Caco-2 (cell line): Measurements from ENCODE around the gene MAD1L1. TPM values are rescaled to one million over a fixed set of nuclear protein-coding genes. Genes with fewer than 3 reads are reported as not detected.

Experiments
- BruUV-seq: library from RNA; stranded (reverse); fragments of 400-500 nt; replicated peaks from 2 replicates; lab custom pipeline; 2021; lab: Mats Ljungman, UMichigan
- CTCF ChIA-PET: fragments of 300-600 bp; sonication (Branson Sonifier 250); formaldehyde crosslinking; loops from one replicate; lab custom pipeline; 2022; ENCODE audit warnings: antibody characterized with exemption; lab: Charles Lee
- POLR2A ChIA-PET: fragments of 300-600 bp; sonication (Branson Sonifier 250); formaldehyde crosslinking; loops from one replicate; lab custom pipeline; 2022; ENCODE audit warnings: antibody characterized with exemption; lab: Charles Lee
- DNase-seq, 2 experiments: peaks; one replicate each; pipeline versions ENCODE4 v3.0.0 to v3.0.0-alpha.2; 2020 to 2022
- H3K27me3 ChIP-seq: replicated peaks from 2 replicates; pipeline ENCODE4 v1.6.0; 2011; ENCODE audit warnings: low read length; ENCODE audit not compliant: control insufficient read depth, insufficient read depth
- H3K36me3 ChIP-seq: 2 replicates; pipeline ENCODE4 v1.5.1; 2011; ENCODE audit warnings: low read length; ENCODE audit not compliant: control insufficient read depth, insufficient read depth
- H3K4me1 ChIP-seq: fragments of 250-450 bp; sonication (Bioruptor Pico); 2 replicates; pipeline ENCODE4 v1.5.1; 2020; ENCODE audit warnings: mild to moderate bottlenecking
- H3K4me3 ChIP-seq: 2 replicates; pipeline ENCODE4 v1.5.1; 2011; ENCODE audit warnings: low read depth, mild to moderate bottlenecking, control low read depth, low read length
- H3K9me3 ChIP-seq: fragments of 250-450 bp; sonication (Bioruptor Pico); 2 replicates; pipeline ENCODE4 v1.5.1; 2020; ENCODE audit warnings: mild to moderate bottlenecking, moderate library complexity
- H3K27ac Mint-ChIP-seq: one replicate; pipeline ENCODE4 v1.8.0; 2022; ENCODE audit warnings: mixed read lengths; ENCODE audit not compliant: unreplicated experiment
- H3K27me3 Mint-ChIP-seq: one replicate; pipeline ENCODE4 v1.8.0; 2022; ENCODE audit warnings: mixed read lengths; ENCODE audit not compliant: insufficient read depth, unreplicated experiment
- H3K36me3 Mint-ChIP-seq: one replicate; pipeline ENCODE4 v1.8.0; 2022; ENCODE audit warnings: mild to moderate bottlenecking, mixed read lengths; ENCODE audit not compliant: insufficient read depth, unreplicated experiment
- H3K4me1 Mint-ChIP-seq: one replicate; pipeline ENCODE4 v1.8.0; 2022; ENCODE audit warnings: low read depth, mixed read lengths; ENCODE audit not compliant: unreplicated experiment
- H3K4me3 Mint-ChIP-seq: one replicate; pipeline ENCODE4 v1.8.0; 2022; ENCODE audit warnings: mild to moderate bottlenecking, moderate library complexity, mixed read lengths; ENCODE audit not compliant: unreplicated experiment
- H3K9me3 Mint-ChIP-seq: one replicate; pipeline ENCODE4 v1.8.0; 2022; ENCODE audit warnings: mixed read lengths; ENCODE audit not compliant: unreplicated experiment
- CTCF ChIP-seq, 2 experiments: fragments of 200-600 bp in 1 of 2; IDR thresholded peaks; 1 replicate in 1 of 2; 2 replicates in 1 of 2; pipeline versions ENCODE4 v1.5.1 to v1.8.0; 2011 to 2022; ENCODE audit warnings: antibody characterized with exemption in 1 of 2, control low read depth in 1 of 2, inconsistent platforms in 1 of 2, low read depth in 1 of 2, low read length in 1 of 2, mild to moderate bottlenecking in 1 of 2, moderate library complexity in 1 of 2; ENCODE audit not compliant: insufficient read depth in 1 of 2, severe bottlenecking in 1 of 2, unreplicated experiment in 1 of 2
- intact Hi-C: fragments of 100-400 bp; cut with micrococcal nuclease; formaldehyde crosslinking; loops from one replicate; pipeline ENCODE4 v1.10.0; 2022; ENCODE audit not compliant: unreplicated experiment
- total RNA-seq: library from RNA; stranded (reverse); gene quantifications from 2 replicates; pipeline ENCODE4 v1.2.3, GENCODE V29; 2022

MAD1L1 gene
- total RNA-seq, 1 experiment from 2014 or later: 58.6 TPM

GRCh38 chr7:2125931-2126330, 106.8 kb downstream of the MAD1L1 start:
- Histone ChIP-seq H3K36me3 (no peaks in the 10 kb centered on the region; the same call in 1 of the 2 replicates), H3K27me3 (no peaks in the 10 kb centered on the region), H3K4me1 (no peaks in the 10 kb centered on the region), H3K9me3 (no peaks in the 10 kb centered on the region), H3K4me3 (no peak overlapping the region)
- TF ChIP-seq CTCF (IDR thresholded peaks at IDR 0.05; ENCODE audit: insufficient read depth in 1 of 2, low read depth in 1 of 2, low read length in 1 of 2, severe bottlenecking in 1 of 2, unreplicated experiment in 1 of 2): no peak
- Mint-ChIP-seq H3K27me3 (no peaks in the 10 kb centered on the region), H3K9me3 (no peaks in the 10 kb centered on the region), H3K27ac (no peak overlapping the region), H3K4me3 (no peak overlapping the region), H3K36me3 (peaks cover 13% of the 10 kb centered on the region), H3K4me1 (no peaks in the 10 kb centered on the region)
- no TSS peak for BruUV-seq
- intact Hi-C loops: no loop called here
- no peak for DNase-seq
- POLR2A ChIA-PET: no interaction called here
- CTCF ChIA-PET: no interaction called here

- H3K9me3 Mint-ChIP-seq: no peaks in the 10 kb centered on the region
- CTCF ChIA-PET: no interaction called here
- no peak for DNase-seq
- peaks cover 17% of the 10 kb centered on the region for H3K36me3 Mint-ChIP-seq
- no peak for TF ChIP-seq CTCF (IDR thresholded peaks at IDR 0.05; ENCODE audit: insufficient read depth in 1 of 2, low read depth in 1 of 2, low read length in 1 of 2, severe bottlenecking in 1 of 2, unreplicated experiment in 1 of 2)
- POLR2A ChIA-PET: no interaction called here
- H3K4me1 ChIP-seq: no peaks in the 10 kb centered on the region
- no TSS peak for BruUV-seq
- intact Hi-C loops: no loop called here
- H3K27ac Mint-ChIP-seq: no peak overlapping the region
- H3K36me3 ChIP-seq: no peaks in the 10 kb centered on the region; the same call in 1 of the 2 replicates
- H3K27me3 Mint-ChIP-seq: no peaks in the 10 kb centered on the region
- H3K27me3 ChIP-seq: no peaks in the 10 kb centered on the region
- no peaks in the 10 kb centered on the region for H3K4me1 Mint-ChIP-seq
- H3K9me3 ChIP-seq: no peaks in the 10 kb centered on the region
- H3K4me3 Mint-ChIP-seq: no peak overlapping the region
- H3K4me3 ChIP-seq: no peak overlapping the region
Observed at GRCh38 chr7:2124604-2125345, 108.0 kb downstream of the MAD1L1 start.

GRCh38 chr7:2123916-2124315, 108.8 kb downstream of the MAD1L1 start:
- H3K9me3 Mint-ChIP-seq: no peaks in the 10 kb centered on the region
- H3K27me3 Mint-ChIP-seq: no peaks in the 10 kb centered on the region
- no peak for TF ChIP-seq CTCF (IDR thresholded peaks at IDR 0.05; ENCODE audit: insufficient read depth in 1 of 2, low read depth in 1 of 2, low read length in 1 of 2, severe bottlenecking in 1 of 2, unreplicated experiment in 1 of 2)
- no peak for DNase-seq
- Histone ChIP-seq H3K27me3 (no peaks in the 10 kb centered on the region), H3K9me3 (no peaks in the 10 kb centered on the region), H3K4me1 (no peaks in the 10 kb centered on the region), H3K4me3 (no peak overlapping the region), H3K36me3 (no peaks in the 10 kb centered on the region)
- intact Hi-C loops: no loop called here
- H3K4me1 Mint-ChIP-seq: no peaks in the 10 kb centered on the region
- ChIA-PET POLR2A (no interaction called here), CTCF (no interaction called here)
- no peak overlapping the region for H3K4me3 Mint-ChIP-seq
- H3K36me3 Mint-ChIP-seq: peaks cover 17% of the 10 kb centered on the region
- BruUV-seq: no TSS peak
- no peak overlapping the region for H3K27ac Mint-ChIP-seq
